Subcutaneous adipose tissue (tissue), 4 donors: ENCODE measurements around the gene TFEB. TPM values are rescaled to one million over a fixed set of nuclear protein-coding genes. Genes with fewer than 3 reads are reported as not detected.

Source experiments
- total RNA-seq, 4 donors: library from RNA; depleted of rRNA; stranded (reverse); fragments of >200 nt; gene quantifications; one replicate each; pipeline ENCODE4 v1.1.0, GENCODE V29; 2016
- TF ChIP-seq, protein P1 (sequence below): fragments of 450-650 bp; IDR thresholded peaks from one replicate; pipeline ENCODE4 v1.5.1; 2016; ENCODE audit warnings: low read depth, mild to moderate bottlenecking, control low read depth, antibody characterized with exemption, moderate library complexity

TFEB gene
- total RNA-seq, 4 donors from 2014 or later: 6.5 to 11.9 (median 10.9) TPM

- TF ChIP-seq, protein P1, sequence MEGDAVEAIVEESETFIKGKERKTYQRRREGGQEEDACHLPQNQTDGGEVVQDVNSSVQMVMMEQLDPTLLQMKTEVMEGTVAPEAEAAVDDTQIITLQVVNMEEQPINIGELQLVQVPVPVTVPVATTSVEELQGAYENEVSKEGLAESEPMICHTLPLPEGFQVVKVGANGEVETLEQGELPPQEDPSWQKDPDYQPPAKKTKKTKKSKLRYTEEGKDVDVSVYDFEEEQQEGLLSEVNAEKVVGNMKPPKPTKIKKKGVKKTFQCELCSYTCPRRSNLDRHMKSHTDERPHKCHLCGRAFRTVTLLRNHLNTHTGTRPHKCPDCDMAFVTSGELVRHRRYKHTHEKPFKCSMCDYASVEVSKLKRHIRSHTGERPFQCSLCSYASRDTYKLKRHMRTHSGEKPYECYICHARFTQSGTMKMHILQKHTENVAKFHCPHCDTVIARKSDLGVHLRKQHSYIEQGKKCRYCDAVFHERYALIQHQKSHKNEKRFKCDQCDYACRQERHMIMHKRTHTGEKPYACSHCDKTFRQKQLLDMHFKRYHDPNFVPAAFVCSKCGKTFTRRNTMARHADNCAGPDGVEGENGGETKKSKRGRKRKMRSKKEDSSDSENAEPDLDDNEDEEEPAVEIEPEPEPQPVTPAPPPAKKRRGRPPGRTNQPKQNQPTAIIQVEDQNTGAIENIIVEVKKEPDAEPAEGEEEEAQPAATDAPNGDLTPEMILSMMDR: no peak
Observed at GRCh38 chr6:41759106-41759904, 23.9 kb upstream of the TFEB start.

GRCh38 chr6:41758641-41759035, 23.2 kb upstream of the TFEB start:
- TF ChIP-seq, protein P1: no peak

- TF ChIP-seq, protein P1: no peak
Observed at GRCh38 chr6:41757931-41758640, 22.7 kb upstream of the TFEB start.

GRCh38 chr6:41757271-41757670, 21.9 kb upstream of the TFEB start:
- TF ChIP-seq, protein P1: no peak

DNA sequence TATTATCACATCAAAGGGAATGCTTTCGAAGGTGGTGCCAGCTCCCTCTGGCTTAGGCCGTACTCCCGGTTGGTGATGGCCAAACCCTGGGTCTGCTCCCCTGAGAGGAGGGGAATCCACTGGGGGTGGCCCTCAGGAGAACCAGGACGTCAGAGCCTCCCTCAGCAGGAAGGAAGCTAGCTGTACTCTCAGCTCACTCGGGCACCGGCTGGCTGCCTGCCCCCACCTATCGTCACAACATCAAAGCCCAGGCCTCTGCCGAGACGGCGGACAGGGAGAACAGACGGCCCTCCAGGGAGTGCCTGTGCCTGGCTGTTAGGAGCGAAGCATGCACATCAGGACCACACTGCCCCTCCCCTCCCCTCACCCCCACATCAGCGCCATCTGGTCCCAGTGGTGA, 20.9 kb upstream of the TFEB start:
- TF ChIP-seq, protein P1: no peak

DNA sequence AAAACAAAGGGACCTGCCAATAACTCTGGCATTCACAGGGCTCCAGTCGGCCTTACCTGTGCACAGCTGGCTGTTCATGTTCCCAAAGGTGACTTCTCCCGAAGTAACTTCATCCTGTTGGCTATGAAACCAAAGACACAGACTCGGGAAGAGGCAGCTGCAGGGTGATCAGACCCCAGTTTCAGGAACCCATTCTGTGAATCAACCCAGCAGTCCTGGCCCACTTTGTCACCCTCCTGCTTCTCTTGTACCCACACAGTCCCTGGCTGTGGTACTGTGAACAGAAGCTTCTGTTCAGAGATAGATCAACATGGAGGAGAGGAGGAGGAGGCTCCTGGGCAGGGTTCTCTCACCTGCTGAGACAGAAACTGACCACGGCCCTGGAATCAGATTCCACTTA, 20.5 kb upstream of the TFEB start:
- TF ChIP-seq, protein P1: no peak

DNA sequence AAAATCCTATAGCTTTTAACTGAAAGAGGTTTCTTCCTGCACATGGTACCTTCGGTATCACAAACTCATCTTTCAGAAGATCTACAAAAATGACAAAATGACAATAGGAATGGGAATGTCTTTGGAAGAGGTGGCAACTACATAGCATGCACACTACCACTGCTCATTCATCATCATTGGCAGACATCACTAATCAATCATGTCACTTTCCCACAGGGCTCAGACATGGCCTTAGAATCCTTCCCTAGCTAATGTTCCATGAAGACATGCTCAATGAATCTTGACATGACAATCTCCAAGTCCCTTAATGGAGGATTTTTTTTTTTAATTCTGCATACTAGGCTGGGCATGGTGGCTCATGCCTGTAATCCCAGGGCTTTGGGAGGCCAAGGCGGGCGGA, 15.0 kb upstream of the TFEB start:
- TF ChIP-seq, protein P1: no peak
